ENCODE measurements around the gene OR7D2.

The OR7D2 gene

DNA sequence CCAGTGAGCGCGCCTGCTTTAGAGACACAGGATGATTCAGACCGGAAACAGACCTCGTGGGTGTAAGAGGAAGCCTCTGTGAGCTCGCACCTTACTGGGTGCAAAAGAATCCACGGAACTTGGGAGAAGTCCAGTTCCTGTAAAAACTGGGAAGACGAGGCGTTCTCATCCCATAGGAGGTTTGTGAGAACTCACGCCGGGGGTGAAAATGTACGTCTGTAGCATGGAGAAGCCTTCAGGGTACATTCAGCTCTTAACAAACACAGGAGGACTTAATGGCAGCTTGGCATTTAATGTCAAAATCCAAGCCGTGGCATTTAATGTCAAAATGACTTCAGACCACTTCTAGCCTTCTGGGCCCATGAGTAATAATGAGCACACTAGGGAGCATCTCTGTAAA lies 17.4 kb upstream of the OR7D2 start:
- no peak overlapping the region for H3K4me3 ChIP-seq (ENCODE audit: low read depth, low read length)
- no peak overlapping the region for H3K9ac ChIP-seq
- H3K27me3 ChIP-seq (ENCODE audit: control insufficient read depth, insufficient read depth, low read length) = no peaks in the 10 kb centered on the region
- H2AFZ ChIP-seq = no peak overlapping the region
- no peak overlapping the region for H3K4me2 ChIP-seq (ENCODE audit: low read length)
- H3K9me3 ChIP-seq (ENCODE audit: control insufficient read depth, low read length) = no peaks in the 10 kb centered on the region
- no peak for TF ChIP-seq CTCF (IDR thresholded peaks at IDR 0.05)
- no peak overlapping the region for H3K27ac ChIP-seq
- H3K36me3 ChIP-seq (ENCODE audit: control insufficient read depth, insufficient read depth, low read length) = no peaks in the 10 kb centered on the region
- peaks cover 2% of the 10 kb centered on the region for H3K79me2 ChIP-seq
- no peaks in the 10 kb centered on the region for H3K4me1 ChIP-seq

DNA sequence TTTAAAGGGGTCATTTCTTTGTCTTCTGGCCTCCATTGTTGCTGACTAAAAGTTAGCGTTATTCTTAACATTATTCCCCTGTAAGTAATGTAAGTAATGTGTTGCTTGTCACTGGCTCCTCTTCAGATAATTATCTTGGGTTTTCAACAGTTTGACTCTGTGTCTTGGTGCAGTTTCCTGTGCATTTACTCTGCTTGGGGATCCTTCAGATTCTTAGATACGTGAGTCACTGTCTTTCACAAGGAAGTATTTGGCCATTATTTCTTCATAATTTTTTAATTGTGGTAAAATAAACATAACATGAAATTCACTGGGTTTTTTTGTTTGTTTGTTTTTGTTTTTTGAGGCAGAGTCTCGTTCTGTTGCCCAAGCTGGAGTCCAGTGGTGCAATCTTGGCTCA lies 13.5 kb upstream of the OR7D2 start:
- no peak overlapping the region for H2AFZ ChIP-seq
- H3K9ac ChIP-seq = no peak overlapping the region
- no peaks in the 10 kb centered on the region for H3K9me3 ChIP-seq (ENCODE audit: control insufficient read depth, low read length)
- H3K79me2 ChIP-seq = no peaks in the 10 kb centered on the region
- no peaks in the 10 kb centered on the region for H3K27me3 ChIP-seq (ENCODE audit: control insufficient read depth, insufficient read depth, low read length)
- H3K4me1 ChIP-seq = no peaks in the 10 kb centered on the region
- no peak overlapping the region for H3K4me2 ChIP-seq (ENCODE audit: low read length)
- H3K36me3 ChIP-seq (ENCODE audit: control insufficient read depth, insufficient read depth, low read length) = no peaks in the 10 kb centered on the region
- H3K27ac ChIP-seq = no peak overlapping the region
- no peak overlapping the region for H3K4me3 ChIP-seq (ENCODE audit: low read depth, low read length)
- no peak for TF ChIP-seq CTCF (IDR thresholded peaks at IDR 0.05)

GRCh38 chr19:9166846-9167245 lies 11.9 kb upstream of the OR7D2 start:
- Histone ChIP-seq H2AFZ (no peak overlapping the region), H3K36me3 (ENCODE audit: control insufficient read depth, insufficient read depth, low read length) (no peaks in the 10 kb centered on the region), H3K9ac (no peak overlapping the region), H3K9me3 (ENCODE audit: control insufficient read depth, low read length) (no peaks in the 10 kb centered on the region), H3K4me2 (ENCODE audit: low read length) (no peak overlapping the region), H3K27ac (no peak overlapping the region), H3K4me3 (ENCODE audit: low read depth, low read length) (no peak overlapping the region), H3K79me2 (no peaks in the 10 kb centered on the region), H3K4me1 (no peaks in the 10 kb centered on the region), H3K27me3 (ENCODE audit: control insufficient read depth, insufficient read depth, low read length) (no peaks in the 10 kb centered on the region)
- TF ChIP-seq CTCF (IDR thresholded peaks at IDR 0.05) = no peak

GRCh38 chr19:9171393-9171991 lies 7.3 kb upstream of the OR7D2 start:
- Histone ChIP-seq H3K27ac (no peak overlapping the region), H3K9ac (no peak overlapping the region)

More at GRCh38 chr19:9171393-9171991, 7.3 kb upstream of the OR7D2 start:
- no peak overlapping the region for H2AFZ ChIP-seq
- no peaks in the 10 kb centered on the region for H3K79me2 ChIP-seq
- H3K4me2 ChIP-seq (ENCODE audit: low read length) = no peak overlapping the region
- no peaks in the 10 kb centered on the region for H3K4me1 ChIP-seq
- TF ChIP-seq CTCF (IDR thresholded peaks at IDR 0.05) = no peak
- H3K36me3 ChIP-seq (ENCODE audit: control insufficient read depth, insufficient read depth, low read length) = no peaks in the 10 kb centered on the region
- no peaks in the 10 kb centered on the region for H3K9me3 ChIP-seq (ENCODE audit: control insufficient read depth, low read length)
- no peak overlapping the region for H3K4me3 ChIP-seq (ENCODE audit: low read depth, low read length)
- H3K27me3 ChIP-seq (ENCODE audit: control insufficient read depth, insufficient read depth, low read length) = no peaks in the 10 kb centered on the region

All from parathyroid adenoma (tissue), 2 donors.